ENCODE measurements around the gene MICU1.
"Not testable (repeated sequence)": the region's sequence is repeated elsewhere in the genome, so short reads cannot be mapped to it uniquely, and the experiment has no call there.

The MICU1 gene

GRCh38 chr10:72425133-72425532, 200.7 kb downstream of the MICU1 start:
- no peak for DNase-seq

- DNase-seq, result no peak
These were observed 201.3 kb downstream of the MICU1 start for GRCh38 chr10:72424561-72424960.

- no peak for DNase-seq
These were observed 202.5 kb downstream of the MICU1 start for GRCh38 chr10:72423426-72423825.

- DNase-seq, result no peak
These were observed 203.9 kb downstream of the MICU1 start for GRCh38 chr10:72421885-72422540.

GRCh38 chr10:72419241-72419640, 206.6 kb downstream of the MICU1 start:
- no peak for DNase-seq

- DNase-seq, result no peak
These were observed 207.2 kb downstream of the MICU1 start for GRCh38 chr10:72418679-72419078.

GRCh38 chr10:72417971-72418370, 207.9 kb downstream of the MICU1 start:
- no peak for DNase-seq

GRCh38 chr10:72416661-72417060, 209.2 kb downstream of the MICU1 start:
- DNase-seq, result no peak

- DNase-seq, result no peak
These were observed 211.2 kb downstream of the MICU1 start for GRCh38 chr10:72414642-72415041.

- DNase-seq, result no peak
These were observed 216.7 kb downstream of the MICU1 start for GRCh38 chr10:72409167-72409566.

- no peak for DNase-seq
These were observed 217.8 kb downstream of the MICU1 start for GRCh38 chr10:72407927-72408600.

GRCh38 chr10:72407471-72407870, 218.4 kb downstream of the MICU1 start:
- no peak for DNase-seq

- not testable (repeated sequence) for DNase-seq
These were observed 230.3 kb downstream of the MICU1 start for GRCh38 chr10:72395581-72395980.

GRCh38 chr10:72392571-72392970, 233.3 kb downstream of the MICU1 start:
- DNase-seq, result no peak

GRCh38 chr10:72390764-72391163, 235.1 kb downstream of the MICU1 start:
- no peak for DNase-seq

- DNase-seq, result no peak
These were observed 236.2 kb downstream of the MICU1 start for GRCh38 chr10:72389716-72390115.

- no peak for DNase-seq
These were observed 236.9 kb downstream of the MICU1 start for GRCh38 chr10:72389014-72389413.

GRCh38 chr10:72388062-72388461, 237.8 kb downstream of the MICU1 start:
- DNase-seq, result no peak

- DNase-seq, result no peak
These were observed 238.8 kb downstream of the MICU1 start for GRCh38 chr10:72386916-72387586.

- no peak for DNase-seq
These were observed 240.2 kb downstream of the MICU1 start for GRCh38 chr10:72385724-72386123.

GRCh38 chr10:72384982-72385381, 240.9 kb downstream of the MICU1 start:
- DNase-seq, result not testable (repeated sequence)

GRCh38 chr10:72379776-72380175, 246.1 kb downstream of the MICU1 start:
- DNase-seq, result no peak

- DNase-seq, result no peak
These were observed 246.8 kb downstream of the MICU1 start for GRCh38 chr10:72379062-72379461.

GRCh38 chr10:72375585-72375984, 250.3 kb downstream of the MICU1 start:
- DNase-seq, result no peak
